ENCODE results near the gene TNS1. TPM values are rescaled to one million over a fixed set of nuclear protein-coding genes. Genes with fewer than 3 reads are reported as not detected.
A peak's percentile ranks its signal among the peaks of the same experiment; 100 is the strongest.

TNS1 gene
- total RNA-seq, 1 donor: 48.9 TPM

DNA sequence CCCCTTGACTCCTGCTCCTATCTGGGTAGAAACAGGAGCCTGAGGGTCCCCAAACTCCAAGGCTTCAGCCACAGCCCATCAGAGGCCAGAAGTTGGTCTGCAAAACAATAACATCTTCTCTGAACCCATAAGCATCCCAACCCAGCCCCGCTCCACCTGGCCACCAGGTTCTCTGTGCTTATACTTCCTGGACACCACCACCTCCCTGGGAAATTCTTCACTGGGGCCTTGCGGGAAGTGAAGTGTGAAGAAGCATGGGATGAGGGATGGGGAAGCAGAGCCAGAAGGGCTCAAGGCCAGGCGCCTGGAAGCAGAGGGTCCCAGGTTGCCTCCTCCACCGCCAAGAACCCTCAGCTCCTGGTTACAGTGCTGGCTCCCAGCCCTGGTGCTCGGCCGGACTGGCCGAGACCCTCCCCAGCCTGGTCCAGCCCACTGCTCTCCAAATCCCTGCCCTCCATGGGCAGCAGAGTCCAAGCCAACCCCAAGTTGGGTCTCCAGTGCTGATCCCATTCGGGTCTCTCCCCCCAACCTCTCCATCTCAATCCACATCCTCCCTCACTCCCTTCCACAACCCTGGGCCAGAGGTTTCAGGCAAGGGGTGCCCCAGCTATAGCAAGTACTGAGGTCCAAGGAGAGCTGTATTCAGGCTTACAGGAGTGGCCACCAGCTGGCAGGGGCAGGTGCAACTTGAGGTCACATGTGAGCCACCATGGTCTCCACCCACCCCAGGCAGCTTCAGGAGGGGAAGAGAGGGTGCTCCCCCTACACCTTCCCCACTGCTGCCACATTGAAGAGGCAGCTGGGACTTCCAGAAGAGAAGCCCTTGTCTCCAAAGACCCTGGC is 60.7 kb downstream of the TNS1 start:
- Histone ChIP-seq H3K79me2 (ENCODE audit: insufficient read depth, low read length) (peaks cover 67% of the 10 kb centered on the region), H3K4me2 (ENCODE audit: insufficient read depth, low read length) (peak overlapping the region; percentile 99), H3K27me3 (ENCODE audit: insufficient read depth, low read length) (no peaks in the 10 kb centered on the region), H2AFZ (ENCODE audit: low read length) (no peak overlapping the region), H3K36me3 (ENCODE audit: insufficient read depth, low read length) (peaks cover 4% of the 10 kb centered on the region), H3K4me1 (ENCODE audit: insufficient read depth, low read length) (peaks cover 68% of the 10 kb centered on the region), H3K4me3 (ENCODE audit: insufficient read depth, low read length) (peak overlapping the region; percentile 76), H3K27ac (ENCODE audit: low read depth, low read length) (peak overlapping the region; percentile 66), H3K9me3 (ENCODE audit: low read depth, low read length) (no peaks in the 10 kb centered on the region), H4K20me1 (ENCODE audit: insufficient read depth, low read length) (peaks cover 48% of the 10 kb centered on the region)
- TF ChIP-seq, protein P1, sequence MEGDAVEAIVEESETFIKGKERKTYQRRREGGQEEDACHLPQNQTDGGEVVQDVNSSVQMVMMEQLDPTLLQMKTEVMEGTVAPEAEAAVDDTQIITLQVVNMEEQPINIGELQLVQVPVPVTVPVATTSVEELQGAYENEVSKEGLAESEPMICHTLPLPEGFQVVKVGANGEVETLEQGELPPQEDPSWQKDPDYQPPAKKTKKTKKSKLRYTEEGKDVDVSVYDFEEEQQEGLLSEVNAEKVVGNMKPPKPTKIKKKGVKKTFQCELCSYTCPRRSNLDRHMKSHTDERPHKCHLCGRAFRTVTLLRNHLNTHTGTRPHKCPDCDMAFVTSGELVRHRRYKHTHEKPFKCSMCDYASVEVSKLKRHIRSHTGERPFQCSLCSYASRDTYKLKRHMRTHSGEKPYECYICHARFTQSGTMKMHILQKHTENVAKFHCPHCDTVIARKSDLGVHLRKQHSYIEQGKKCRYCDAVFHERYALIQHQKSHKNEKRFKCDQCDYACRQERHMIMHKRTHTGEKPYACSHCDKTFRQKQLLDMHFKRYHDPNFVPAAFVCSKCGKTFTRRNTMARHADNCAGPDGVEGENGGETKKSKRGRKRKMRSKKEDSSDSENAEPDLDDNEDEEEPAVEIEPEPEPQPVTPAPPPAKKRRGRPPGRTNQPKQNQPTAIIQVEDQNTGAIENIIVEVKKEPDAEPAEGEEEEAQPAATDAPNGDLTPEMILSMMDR (IDR thresholded peaks at IDR 0.05; ENCODE audit: extremely low read depth, low read depth, low read length): no peak
- DNase-seq (ENCODE audit: insufficient read length, low spot score, missing footprints): peak; percentile 80

DNA sequence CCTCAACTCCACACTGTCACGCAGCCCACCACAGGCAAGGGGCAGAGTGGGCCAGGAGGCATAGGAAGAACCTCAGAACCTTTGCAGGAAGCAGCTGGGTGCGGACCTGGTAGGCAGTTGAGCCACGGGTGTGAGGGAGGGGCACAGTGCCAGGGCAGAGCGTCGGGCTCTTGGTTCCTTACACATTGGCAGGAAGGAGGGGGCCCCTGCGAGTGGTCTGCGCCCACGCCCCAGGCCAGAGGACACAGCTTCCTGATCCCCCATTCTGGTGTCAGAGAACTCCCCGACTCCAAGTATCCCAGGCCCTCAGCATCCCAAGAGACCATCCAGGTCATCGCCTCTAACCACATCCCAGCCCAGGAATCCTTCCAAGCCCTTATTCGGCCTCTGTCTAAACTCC is 61.5 kb downstream of the TNS1 start:
- TF ChIP-seq, protein P1 (IDR thresholded peaks at IDR 0.05; ENCODE audit: extremely low read depth, low read depth, low read length): no peak
- Histone ChIP-seq H3K79me2 (ENCODE audit: insufficient read depth, low read length) (peaks cover 74% of the 10 kb centered on the region), H3K36me3 (ENCODE audit: insufficient read depth, low read length) (peaks cover 4% of the 10 kb centered on the region), H3K4me2 (ENCODE audit: insufficient read depth, low read length) (peak overlapping the region; percentile 99), H2AFZ (ENCODE audit: low read length) (no peak overlapping the region), H4K20me1 (ENCODE audit: insufficient read depth, low read length) (peaks cover 43% of the 10 kb centered on the region), H3K4me1 (ENCODE audit: insufficient read depth, low read length) (peaks cover 75% of the 10 kb centered on the region), H3K9me3 (ENCODE audit: low read depth, low read length) (no peaks in the 10 kb centered on the region), H3K27ac (ENCODE audit: low read depth, low read length) (peak overlapping the region; percentile 66), H3K27me3 (ENCODE audit: insufficient read depth, low read length) (no peaks in the 10 kb centered on the region), H3K4me3 (ENCODE audit: insufficient read depth, low read length) (peak overlapping the region; percentile 76)
- DNase-seq (ENCODE audit: insufficient read length, low spot score, missing footprints): peak; percentile 94

DNA sequence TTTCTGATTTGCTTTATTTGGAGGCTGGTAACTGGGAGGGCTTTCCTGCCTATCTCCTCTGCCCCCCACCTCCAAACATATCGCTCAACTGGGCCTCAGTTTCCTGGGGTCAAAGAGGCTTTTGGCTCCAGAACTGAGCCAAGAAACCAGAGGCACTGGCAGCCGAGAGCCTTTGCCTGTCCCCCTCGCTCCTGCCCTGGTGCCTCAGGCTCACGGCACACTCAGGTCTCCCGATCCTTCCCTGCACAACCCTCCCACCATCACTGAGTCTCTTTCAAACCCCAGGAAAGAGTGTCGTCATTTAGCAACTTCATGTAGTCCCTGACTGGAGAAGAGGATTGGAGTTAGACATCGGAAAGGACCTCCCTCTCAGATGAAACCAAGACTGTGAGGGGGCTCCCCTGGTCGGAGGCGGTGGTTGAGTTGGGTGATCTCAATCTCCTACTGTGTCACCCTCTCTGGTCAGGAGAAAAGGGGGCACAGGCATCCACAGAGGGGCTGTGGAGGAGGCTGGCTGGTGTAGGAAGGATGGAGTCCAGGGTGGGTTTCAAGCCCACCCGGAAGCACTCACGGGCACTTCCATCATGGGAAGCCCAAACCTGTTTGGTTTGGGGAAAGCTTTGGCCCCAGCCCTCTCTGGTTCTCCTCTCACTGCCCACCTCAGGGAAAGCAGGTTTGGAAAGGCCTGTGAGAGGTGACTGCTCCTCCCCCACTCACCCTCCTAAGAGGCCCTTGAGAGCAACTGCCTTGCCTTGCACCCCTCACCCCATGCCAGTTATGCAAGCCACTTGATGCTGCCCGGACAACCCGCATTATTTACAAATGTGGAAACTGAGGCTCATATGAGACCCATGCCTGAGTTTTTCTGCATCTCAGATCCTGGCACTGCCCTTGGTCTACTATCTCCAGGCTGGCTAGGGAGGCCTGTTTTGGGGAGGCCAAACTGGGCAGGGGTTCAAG is 62.3 kb downstream of the TNS1 start:
- H4K20me1 ChIP-seq (ENCODE audit: insufficient read depth, low read length): peaks cover 48% of the 10 kb centered on the region
- TF ChIP-seq, protein P1 (IDR thresholded peaks at IDR 0.05; ENCODE audit: extremely low read depth, low read depth, low read length): no peak
- H3K79me2 ChIP-seq (ENCODE audit: insufficient read depth, low read length): peaks cover 74% of the 10 kb centered on the region
- no peaks in the 10 kb centered on the region for H3K27me3 ChIP-seq (ENCODE audit: insufficient read depth, low read length)
- no peaks in the 10 kb centered on the region for H3K9me3 ChIP-seq (ENCODE audit: low read depth, low read length)
- H3K4me3 ChIP-seq (ENCODE audit: insufficient read depth, low read length): peak overlapping the region; percentile 76
- H2AFZ ChIP-seq (ENCODE audit: low read length): no peak overlapping the region
- peaks cover 83% of the 10 kb centered on the region for H3K4me1 ChIP-seq (ENCODE audit: insufficient read depth, low read length)
- H3K36me3 ChIP-seq (ENCODE audit: insufficient read depth, low read length): peaks cover 4% of the 10 kb centered on the region
- H3K4me2 ChIP-seq (ENCODE audit: insufficient read depth, low read length): peak overlapping the region; percentile 99
- DNase-seq (ENCODE audit: insufficient read length, low spot score, missing footprints): no peak
- peak overlapping the region; percentile 66 for H3K27ac ChIP-seq (ENCODE audit: low read depth, low read length)
